ENCODE results near the gene CAMTA1.

The CAMTA1 gene

DNA sequence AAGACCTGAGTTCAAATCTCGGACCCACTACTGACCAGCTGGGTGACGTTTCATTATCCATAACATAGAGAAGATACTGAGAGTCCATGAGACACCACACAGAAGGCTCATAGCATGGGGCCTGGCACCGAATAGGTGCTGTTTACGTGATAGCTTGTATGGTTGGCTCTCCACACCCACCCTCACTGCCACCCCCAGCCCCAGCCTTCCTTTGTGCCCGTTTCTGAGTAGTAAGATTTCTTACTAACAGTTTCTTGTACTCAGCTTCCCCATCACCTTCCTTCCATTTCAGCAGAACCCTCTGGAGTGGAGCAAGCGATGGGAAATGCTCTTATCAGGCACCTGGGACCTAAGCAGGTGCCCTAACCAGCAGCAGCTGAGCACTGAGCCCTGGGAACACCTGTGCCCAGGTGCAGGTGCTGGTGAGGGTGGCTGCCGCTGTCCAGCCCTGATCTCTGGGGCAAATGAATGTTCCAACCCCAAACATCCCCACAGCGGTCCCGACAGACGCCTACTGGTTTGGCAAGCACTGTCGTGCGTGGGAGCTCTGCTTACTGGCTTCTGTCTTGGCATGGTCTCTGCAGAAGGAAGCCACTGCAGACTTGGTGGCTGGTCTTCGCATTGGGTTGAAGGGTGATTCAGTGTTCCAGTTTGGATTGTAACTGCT, 225.4 kb downstream of the CAMTA1 start:
- no peak for DNase-seq

DNA sequence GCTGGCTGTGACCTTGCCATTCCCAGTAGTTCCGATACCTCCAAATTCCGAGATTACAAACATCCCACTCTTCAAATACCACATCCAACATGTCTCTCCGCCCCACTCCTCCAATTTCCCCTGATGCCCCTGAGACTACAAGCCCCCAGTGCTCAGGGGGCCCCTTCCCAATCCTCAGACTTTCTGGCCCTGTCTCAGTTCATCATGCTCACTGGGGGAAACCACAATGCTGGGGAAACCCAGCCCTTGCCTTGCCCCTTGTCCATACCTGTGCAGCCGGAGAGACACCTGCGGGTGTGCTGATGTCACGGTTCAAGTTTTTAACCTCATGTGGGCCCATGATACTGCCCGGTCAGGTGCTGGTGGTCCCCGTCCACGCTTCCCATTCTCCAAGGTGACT, 226.6 kb downstream of the CAMTA1 start:
- DNase-seq = no peak

DNA sequence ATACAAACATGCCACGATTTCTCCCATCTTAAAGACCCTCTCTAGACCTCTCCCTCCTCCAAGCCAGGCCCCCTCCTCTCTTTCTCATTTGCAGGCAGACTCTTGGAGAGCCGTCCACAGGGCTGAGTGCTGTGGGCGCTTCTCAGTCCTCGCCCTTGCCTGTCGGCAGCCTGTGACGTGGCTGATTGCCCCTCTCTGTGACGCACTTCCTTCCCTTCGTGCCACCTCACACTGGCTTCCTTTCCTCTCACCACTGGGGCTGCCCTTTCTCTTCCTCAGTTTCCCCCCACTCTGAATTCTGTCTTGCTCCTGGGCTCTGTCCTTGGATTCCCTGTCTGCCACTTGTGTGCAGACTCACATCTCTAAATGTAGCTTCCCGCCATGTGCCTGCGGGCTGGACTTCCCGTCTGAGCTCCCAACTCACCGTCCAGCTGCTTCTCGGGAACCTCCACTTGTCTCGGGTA, 227.2 kb downstream of the CAMTA1 start:
- no peak for DNase-seq

DNA sequence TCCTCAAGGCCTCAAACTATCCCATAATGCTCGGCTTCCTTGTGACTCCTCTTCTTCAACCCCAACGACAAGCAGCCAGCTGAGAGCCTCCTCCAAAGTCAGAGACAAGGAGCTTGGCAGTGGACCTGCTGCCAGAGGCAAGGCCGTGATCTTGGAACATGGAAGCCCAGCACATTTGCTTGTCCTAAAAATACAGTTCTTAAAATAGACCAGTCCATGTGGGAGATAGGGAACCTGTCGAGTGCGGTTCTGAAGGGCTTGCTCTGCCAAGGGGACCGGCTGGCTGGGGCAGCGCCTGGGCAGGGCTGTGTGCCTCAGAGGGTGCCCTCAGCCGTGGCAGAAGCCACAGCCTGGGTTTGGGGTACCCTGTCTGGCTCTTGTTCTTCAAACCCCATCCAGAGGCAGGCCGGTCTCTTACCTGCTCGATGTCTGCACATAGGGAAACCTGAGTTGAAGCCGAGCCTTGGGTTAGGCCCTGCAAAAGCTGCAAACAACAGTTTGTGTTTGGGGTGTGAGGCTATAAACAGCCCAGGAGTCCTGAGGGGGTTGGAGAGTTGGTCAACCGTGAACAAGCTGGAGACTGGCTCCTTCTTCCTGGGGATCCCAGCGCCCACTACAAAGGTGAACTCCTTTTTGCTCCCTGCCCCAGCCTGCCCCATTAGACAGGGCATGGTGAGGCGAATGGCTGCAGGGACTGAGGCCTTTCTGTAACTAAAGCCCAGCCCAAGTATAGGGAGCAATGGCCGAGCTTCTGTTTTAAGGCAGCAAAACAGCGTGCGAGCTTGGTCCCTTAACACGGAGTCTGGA, 228.8 kb downstream of the CAMTA1 start:
- DNase-seq = no peak

DNA sequence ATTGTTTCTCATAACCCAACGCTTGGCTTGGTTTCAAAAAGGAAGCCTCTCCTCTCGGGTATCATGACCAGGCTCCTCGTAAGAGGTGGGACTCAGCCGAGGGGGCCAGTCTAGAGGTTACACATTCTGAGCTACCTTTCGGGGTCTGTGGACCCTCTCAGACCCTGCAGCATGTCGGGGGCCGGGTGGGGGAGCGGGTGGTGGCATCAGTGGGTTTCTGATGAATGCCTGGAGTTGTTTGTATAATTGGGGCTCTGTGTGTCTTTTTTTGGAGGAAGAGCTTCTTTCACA, 229.3 kb downstream of the CAMTA1 start:
- no peak for DNase-seq

DNA sequence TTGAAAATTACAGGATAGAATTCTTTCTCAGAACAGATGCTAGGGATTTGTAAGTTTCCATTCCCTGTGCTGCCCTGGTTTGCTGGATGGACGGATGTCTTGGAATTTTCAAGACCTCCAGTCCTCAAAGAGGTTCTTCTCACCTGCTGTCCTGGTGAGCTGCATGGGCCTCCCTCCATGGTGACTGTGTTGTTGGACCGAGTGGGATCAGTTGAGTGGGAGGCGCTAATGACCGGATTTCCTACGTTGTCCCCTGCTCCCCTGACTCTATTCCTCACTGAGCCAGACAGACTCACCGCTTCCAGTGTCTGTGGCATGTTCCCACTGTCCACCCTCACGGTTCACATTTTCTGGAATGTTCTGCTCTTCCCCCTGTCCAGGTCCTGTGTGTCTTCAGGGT, 229.8 kb downstream of the CAMTA1 start:
- no peak for DNase-seq

DNA sequence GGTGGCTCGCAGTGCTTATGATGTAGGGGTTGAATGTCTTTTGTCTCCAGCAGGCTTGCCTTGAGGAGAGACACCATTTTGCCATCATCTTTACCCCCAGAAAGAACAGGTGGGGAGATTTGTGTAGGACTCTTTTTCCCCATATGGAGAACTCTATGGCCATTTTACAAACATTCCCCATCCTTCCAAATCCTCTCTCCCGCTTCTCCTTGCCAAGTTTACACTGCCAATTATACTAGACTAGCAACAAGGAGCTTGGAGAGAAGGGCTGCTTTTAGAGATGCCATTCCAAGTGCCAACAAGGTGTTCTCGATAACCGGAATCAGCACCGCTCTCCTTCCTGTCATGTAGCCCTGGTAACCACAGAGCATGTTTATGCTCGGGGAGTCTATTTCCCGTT, 233.1 kb downstream of the CAMTA1 start:
- DNase-seq = no peak

DNA sequence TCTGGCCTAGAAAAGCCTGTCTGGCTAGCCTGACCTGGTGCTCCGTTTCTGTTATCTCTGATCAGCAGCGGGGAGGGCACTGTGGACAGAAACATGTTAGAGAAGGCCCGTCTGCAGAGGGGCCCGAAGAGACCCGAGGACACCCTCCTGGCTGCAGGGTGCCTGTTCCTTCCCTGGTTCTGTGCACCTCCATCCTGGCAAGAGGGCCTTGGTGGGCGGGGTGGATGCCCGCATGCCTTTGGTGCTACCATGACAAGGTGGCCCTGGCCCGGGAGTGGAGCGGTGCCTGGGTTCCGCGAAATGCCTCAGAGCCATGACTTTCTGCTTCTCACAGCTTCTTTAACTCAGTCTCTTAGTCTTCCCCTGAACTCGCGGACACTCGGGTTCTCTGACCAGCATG, 233.6 kb downstream of the CAMTA1 start:
- no peak for DNase-seq

DNA sequence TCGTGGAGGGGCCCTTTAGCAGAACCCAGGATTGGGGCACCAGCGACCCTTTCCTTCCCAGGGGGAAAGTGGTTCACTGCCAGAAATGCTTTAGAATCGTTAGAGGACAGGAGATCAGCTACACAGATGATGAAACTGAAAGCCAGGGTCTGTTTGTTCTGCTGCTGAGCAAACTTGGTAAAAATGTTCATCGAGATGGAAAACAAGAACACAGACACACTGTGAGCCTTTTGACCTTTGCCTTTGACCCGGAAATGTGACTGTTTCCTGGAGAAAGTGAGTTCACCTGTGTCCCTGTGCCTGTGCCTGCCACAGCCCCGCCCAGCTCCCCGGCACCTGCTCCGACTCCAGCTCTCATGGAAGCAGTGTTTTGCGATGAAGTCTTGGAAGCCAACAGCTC, 234.3 kb downstream of the CAMTA1 start:
- DNase-seq = no peak

DNA sequence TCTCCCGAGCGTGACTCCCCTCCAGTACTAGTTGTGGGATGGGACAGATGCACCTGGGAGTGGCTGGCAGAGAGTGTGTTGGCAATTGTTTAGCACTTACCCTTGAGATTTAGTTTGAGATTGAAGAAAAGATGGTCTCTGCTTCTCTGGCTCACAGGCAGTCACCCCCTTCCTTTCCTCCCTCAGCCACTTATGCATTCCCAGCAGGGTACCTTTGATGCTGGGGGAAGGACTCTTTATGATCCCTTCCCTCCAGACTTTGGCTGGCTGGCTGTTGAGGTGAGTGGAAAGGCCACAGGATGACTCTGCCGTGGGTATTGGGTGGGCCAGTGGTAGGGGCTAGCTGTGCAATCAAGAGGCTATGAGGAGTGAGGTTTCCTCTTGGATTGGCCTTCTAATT, 236.8 kb downstream of the CAMTA1 start:
- no peak for DNase-seq

DNA sequence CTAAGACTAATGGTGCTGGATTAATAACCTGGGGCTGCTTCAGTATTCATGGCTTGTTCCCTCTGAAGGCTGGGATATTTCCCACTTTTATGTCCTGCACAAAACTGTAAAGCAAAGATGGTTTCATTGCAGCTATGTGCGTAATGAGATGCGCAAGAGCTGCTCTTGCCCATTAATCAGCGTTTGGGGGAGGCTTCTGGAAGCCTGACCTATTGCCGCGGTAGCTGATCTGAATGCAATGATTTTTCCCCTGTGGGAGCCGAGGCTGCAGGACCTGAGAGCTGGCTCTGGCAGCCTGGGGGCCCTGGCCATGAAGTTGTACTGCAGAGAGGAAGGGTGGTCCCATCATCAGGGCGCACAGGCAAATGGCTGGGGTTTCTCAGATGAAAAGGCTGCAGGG, 239.8 kb downstream of the CAMTA1 start:
- no peak for DNase-seq

DNA sequence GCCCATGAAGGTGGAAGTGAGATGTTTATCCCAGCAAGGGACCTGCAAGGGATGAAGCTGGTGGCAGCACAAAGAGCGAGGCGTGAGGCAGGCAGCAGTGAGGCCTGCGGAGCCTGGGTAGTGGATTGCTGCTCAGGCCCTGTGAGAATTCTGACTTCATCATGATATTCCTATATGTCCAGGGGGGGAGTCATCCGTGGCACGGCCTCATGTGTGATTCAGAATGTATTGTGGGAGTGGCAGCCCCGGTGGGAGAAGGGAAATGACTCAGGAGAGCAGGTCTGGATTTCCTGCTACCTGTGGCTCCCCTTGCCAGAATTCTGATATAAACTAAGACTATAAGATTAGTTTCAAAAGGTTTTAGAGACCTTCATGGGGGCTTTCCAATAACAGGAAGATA, 240.9 kb downstream of the CAMTA1 start:
- no peak for DNase-seq

DNA sequence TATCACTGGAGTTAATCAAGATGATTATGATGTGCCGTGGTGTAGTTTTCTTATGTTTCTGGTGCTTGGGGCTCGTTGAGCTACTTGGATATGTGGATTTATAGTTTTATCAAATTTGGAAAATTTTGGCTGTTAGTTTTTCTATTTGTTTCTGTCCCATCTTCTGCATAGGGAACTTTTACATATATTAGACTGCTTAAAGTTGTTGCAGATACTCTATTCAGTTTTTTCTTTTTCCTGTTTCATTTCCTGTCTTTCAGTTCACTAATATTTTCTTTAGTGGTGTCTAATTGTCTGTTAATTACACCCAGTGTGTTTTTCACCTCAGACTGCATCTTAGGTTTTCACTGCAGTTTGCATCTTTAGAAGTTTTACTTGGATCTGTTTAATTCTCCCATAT, 247.7 kb downstream of the CAMTA1 start:
- no peak for DNase-seq

DNA sequence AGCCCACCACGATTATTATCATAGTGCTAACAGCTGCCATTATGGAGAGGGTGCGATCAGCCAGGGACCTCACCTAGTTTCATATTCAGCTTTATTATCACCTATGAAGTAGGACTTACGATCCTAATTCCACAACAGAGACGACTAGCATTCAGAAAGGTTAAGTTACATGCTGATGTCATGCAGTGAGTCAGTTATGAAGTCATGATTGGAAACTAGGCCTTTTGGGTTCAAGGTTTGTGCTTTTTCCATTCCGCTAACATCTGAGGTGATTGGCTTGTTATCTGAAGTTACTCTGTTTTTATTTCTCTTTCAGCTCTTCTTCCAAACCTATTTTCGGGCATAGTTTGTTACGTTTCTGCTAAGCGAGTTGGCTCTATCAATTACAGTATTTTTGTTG, 251.1 kb downstream of the CAMTA1 start:
- DNase-seq = no peak

DNA sequence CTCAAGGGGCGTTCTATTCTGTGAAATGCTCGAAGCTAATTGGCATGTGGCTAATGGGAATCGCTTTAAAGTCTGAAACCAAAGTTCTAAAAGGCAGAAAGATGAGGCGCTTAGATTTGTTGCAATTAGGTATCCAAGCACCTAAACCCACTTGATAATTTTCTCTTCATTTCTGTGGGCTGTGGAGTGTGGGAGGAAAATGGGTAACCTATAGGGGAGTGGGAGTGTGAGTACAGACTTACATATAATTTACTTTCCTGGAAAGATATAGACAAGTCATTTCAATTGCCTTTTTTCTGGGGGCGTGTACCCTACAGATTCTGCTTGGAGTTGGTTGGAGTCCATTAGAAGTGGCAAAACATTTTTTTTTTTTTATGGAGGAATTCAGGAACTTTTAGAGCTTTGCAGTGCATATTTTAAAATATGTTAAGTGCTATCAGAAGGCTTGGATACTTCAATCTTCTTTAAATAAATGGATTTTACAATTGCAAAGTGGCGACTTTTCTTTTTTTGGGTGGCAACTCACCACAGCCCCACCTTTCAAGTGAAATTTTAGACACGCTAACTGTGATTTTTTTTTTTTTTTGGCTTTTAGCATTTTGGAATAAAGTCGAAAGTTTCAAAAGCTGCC, 254.5 kb downstream of the CAMTA1 start:
- no peak for DNase-seq

DNA sequence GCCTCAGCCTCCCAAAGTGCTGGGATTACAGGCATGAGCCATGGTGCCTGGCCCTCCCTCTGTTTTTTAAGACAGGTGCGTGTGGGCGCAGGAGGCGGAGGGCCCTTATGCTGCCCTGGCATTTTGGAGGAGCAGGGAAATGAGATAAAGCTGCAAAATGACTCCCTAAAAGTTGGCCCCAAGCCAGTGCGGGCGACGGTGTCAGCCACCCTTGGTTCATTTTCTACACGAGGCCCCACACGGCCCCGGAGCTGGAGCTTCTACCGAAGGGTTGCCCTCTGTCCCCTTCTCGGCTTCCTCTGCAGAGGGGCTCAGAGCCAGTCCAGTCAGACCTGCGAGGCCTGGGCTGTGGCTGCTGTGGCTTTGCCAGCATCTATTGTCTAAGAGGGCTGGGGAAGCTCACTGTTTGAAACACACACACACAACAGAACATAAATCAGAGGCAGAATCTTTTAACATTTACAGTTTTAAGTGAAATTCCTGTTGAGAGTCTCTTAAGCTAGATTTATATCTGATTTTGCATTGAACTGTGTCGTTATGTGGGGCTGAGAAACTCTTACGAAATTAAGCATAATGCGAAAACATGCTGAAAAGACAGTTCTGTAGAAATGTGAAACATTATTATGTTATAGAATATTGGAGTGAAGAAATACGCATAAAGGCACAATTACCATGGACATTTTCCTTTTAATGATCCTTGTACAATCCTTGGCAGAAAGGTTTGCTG, 255.9 kb downstream of the CAMTA1 start:
- no peak for DNase-seq

DNA sequence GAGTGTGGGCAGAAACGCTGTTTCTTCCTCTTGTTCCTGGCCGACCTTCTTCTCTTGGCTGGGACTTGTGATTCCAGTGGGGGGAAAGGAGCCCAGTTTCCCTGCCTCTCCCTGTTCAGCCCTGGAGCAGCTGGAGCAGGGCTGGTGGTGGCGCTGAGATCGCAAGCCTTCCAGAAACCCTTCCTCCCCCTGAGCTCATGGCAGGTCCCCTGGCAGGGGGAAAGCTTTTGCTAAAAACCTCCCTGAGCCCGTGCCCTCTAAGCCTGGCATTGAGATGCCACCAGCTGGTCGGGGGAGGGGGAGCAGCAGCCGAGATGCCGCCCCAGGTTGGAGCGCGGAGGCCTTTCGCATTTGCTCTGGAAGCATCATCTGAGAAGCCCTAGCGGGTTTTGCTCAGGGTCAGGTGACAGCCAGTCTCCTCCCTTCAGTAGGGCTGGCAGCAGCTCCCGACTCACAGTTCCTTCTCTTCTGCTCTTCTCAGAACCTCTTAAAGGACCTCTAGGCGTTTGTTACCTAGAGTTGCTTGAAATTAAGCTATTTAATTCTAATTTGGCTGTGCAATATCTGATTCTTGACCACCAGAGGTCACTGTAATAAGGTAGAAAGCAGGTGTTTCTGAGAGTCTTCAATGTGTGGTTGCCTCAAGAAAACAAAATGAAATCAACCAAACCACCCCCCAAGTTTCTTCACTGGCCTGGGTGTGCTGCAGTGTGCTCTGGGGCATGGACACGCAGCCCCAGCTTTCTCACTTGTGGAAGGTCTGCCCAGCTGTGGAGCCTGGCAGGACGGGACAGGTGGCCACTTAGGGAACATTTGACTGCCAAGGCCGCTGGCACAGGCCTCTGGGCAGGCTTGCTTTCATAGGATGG, 257.3 kb downstream of the CAMTA1 start:
- DNase-seq = peak; percentile 5

DNA sequence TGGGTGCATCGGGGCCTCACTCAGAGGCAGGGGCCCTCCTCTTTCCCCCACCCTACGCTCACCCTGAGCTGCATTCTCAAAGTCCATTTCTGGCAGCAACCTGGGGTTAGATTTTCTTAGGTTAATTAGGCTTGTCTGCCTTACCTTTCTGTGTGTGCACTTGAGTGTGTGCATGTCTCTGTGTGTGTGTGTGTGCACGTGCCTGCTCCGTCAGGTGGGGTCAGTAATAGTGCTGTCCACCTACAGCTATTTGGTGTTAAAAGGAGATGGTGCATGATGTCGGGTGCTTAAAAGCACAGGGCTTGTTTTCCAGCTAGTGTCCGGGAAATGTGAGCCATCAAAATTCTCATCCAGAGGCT, 257.9 kb downstream of the CAMTA1 start:
- DNase-seq = no peak

DNA sequence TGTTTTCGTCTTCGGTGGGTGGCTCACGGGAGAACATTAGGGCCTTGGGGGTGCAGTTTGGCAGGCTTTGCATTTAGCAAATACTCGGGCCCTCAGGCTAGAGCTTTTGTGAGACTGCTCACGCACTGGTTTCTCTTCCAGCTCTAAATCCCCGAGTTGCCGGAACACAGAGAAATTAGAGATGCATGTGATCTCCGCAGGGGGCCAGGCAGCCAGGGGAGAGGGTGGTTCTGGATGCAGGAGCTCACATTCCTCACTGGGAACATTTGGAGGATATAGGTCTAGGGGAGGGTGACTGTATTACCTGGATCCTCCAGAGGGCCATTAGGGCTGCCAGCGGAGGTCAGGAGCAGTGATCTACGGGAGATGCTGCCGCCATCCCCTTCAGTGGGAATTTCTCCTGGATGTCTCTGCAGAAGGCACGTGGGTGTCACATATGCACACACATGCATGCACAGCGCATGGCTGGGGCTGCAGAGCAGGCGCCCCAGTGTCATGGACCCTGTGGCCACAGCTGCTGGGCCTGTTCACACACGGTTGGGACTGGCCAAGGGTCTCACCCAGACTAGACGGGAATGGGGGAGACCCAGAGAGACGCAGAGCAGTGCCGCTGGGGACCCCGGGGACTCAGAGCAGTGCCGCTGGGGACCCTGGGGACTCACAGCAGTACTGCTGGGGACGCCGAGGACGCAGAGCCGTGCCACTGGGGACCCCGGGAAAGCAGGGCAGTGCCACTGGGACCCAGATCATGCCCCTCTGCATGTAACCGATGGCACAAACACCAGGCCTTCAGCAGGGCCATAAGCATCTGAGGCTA, 258.7 kb downstream of the CAMTA1 start:
- no peak for DNase-seq

DNA sequence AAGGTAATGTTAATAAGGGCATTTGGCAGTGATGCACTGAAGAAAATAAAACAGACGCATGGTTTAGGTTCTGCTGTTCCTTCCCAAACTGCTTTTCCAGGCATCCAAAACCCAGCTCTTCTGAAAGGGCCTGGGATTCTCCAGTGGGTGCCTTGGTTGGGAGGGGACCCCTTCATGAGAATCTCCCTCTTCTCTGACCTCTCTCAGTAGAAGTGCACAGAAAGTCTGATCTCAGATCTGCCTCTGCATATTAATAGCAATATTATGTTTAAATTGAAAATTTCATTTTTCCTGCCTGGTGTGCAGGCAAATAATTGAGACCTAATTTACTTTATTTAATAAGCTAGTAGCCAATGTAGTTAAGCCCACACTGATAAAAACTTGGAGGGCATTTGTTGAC, 260.6 kb downstream of the CAMTA1 start:
- no peak for DNase-seq

DNA sequence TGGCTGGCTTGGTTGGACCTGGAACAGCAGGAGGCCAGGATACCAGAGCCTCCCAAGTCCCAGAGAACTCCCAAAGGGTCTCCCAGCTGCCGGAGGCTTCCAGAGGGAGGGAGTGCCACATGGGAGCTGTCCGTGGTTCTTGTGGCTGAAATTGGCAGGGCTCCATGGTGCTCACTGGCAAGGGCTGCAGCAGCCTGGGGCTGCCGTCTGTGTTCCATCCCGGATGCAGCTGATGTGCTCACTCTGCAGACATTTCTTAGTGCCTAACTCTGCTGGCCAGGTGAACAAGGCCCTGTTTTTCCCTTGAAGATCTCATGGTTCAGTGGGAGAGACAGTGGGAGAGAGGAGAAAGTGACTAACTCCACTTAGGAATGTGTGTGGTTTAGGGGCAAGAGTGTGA, 261.1 kb downstream of the CAMTA1 start:
- no peak for DNase-seq

DNA sequence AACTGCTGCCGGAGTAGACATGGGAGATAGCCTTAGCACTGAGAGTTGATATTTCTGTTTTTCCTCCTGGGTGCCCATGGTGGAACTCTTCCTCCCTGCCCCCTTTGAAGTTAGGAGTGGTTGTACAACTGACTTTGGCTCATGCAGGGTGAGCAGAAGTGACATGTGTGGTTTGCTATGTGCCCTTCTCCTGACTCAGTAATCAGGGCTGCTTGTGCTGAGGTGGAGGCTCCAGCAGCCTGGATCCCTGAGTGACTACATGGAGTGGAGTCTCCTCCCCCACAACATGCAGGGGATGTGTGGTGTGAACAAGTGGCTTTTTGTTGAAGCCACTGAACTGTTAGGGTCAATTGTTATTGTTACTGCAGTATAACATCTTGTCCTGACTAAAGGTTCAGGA, 261.6 kb downstream of the CAMTA1 start:
- no peak for DNase-seq
